ENCODE data around the gene KCTD17.

- TF ChIP-seq, protein P1, sequence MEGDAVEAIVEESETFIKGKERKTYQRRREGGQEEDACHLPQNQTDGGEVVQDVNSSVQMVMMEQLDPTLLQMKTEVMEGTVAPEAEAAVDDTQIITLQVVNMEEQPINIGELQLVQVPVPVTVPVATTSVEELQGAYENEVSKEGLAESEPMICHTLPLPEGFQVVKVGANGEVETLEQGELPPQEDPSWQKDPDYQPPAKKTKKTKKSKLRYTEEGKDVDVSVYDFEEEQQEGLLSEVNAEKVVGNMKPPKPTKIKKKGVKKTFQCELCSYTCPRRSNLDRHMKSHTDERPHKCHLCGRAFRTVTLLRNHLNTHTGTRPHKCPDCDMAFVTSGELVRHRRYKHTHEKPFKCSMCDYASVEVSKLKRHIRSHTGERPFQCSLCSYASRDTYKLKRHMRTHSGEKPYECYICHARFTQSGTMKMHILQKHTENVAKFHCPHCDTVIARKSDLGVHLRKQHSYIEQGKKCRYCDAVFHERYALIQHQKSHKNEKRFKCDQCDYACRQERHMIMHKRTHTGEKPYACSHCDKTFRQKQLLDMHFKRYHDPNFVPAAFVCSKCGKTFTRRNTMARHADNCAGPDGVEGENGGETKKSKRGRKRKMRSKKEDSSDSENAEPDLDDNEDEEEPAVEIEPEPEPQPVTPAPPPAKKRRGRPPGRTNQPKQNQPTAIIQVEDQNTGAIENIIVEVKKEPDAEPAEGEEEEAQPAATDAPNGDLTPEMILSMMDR (IDR thresholded peaks at IDR 0.05; ENCODE audit: borderline replicate concordance, extremely low read depth, low read length, poor library complexity, severe bottlenecking) = no peak
- TF ChIP-seq EZH2 (IDR thresholded peaks at IDR 0.05; ENCODE audit: borderline replicate concordance, low read depth, low read length, severe bottlenecking) = no peak
Observed at GRCh38 chr22:37065961-37066360, 14.4 kb downstream of the KCTD17 start.
